ENCODE measurements around the gene FCN2.

The FCN2 gene

GRCh38 chr9:134883040-134883782 lies 2.6 kb downstream of the FCN2 start:
- TF ChIP-seq CTCF (IDR thresholded peaks at IDR 0.05; ENCODE audit: low read length, missing control alignments), result no peak

DNA sequence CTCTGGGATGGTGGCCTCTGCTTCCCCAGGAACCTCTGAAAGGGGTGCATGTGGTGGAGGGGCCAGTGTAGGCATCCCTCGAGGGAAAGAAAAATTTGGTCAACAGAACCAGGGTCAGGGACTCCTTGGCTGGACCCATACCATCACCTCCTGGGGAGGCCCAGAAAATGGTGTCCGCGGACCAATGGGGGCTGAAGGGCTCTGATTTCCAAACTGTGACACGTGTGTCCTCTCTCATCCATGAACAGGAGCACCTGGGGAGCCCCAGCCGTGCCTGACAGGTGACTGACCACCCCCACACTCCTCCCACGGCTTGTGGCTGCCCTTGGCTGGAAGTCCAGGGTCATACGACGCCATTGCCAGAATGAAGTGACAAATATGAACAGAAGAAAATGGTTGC lies 3.9 kb downstream of the FCN2 start:
- DNase-seq (ENCODE audit: low read depth), result no peak

More at GRCh38 chr9:134883040-134883782, 2.6 kb downstream of the FCN2 start:
- DNase-seq (ENCODE audit: low read depth), result no peak
- no peak overlapping the region for H3K4me3 ChIP-seq (replicated peaks; ENCODE audit: low read depth, low read length)

GRCh38 chr9:134885001-134885678 lies 4.5 kb downstream of the FCN2 start:
- no peak for DNase-seq (ENCODE audit: low read depth)
- TF ChIP-seq CTCF (IDR thresholded peaks at IDR 0.05; ENCODE audit: low read length, missing control alignments), result no peak
- no peak overlapping the region for H3K4me3 ChIP-seq (replicated peaks; ENCODE audit: low read depth, low read length)

More for the DNA sequence above, 3.9 kb downstream of the FCN2 start:
- no peak for TF ChIP-seq CTCF (IDR thresholded peaks at IDR 0.05; ENCODE audit: low read length, missing control alignments)
- H3K4me3 ChIP-seq (replicated peaks; ENCODE audit: low read depth, low read length), result no peak overlapping the region

- no peak for DNase-seq (ENCODE audit: low read depth)
- TF ChIP-seq CTCF (IDR thresholded peaks at IDR 0.05; ENCODE audit: low read length, missing control alignments), result no peak
- H3K4me3 ChIP-seq (replicated peaks; ENCODE audit: low read depth, low read length), result no peak overlapping the region
Measured at GRCh38 chr9:134885679-134886412, 5.2 kb downstream of the FCN2 start.

GRCh38 chr9:134886413-134886913 lies 5.9 kb downstream of the FCN2 start:
- no peak overlapping the region for H3K4me3 ChIP-seq (replicated peaks; ENCODE audit: low read depth, low read length)
- DNase-seq (ENCODE audit: low read depth), result no peak
- TF ChIP-seq CTCF (IDR thresholded peaks at IDR 0.05; ENCODE audit: low read length, missing control alignments), result no peak

GRCh38 chr9:134887219-134887618 lies 6.6 kb downstream of the FCN2 start:
- H3K4me3 ChIP-seq (replicated peaks; ENCODE audit: low read depth, low read length), result no peak overlapping the region
- no peak for DNase-seq (ENCODE audit: low read depth)
- no peak for TF ChIP-seq CTCF (IDR thresholded peaks at IDR 0.05; ENCODE audit: low read length, missing control alignments)
